ENCODE measurements around the gene ELMO1. TPM values are rescaled to one million over a fixed set of nuclear protein-coding genes. Genes with fewer than 3 reads are reported as not detected.

The ELMO1 gene
- total and polyA plus RNA-seq, 2 of the 13 experiments (the other 11 are each of a cell fraction or from before 2014, with no cell fraction given): 0.11 to 0.17 TPM

DNA sequence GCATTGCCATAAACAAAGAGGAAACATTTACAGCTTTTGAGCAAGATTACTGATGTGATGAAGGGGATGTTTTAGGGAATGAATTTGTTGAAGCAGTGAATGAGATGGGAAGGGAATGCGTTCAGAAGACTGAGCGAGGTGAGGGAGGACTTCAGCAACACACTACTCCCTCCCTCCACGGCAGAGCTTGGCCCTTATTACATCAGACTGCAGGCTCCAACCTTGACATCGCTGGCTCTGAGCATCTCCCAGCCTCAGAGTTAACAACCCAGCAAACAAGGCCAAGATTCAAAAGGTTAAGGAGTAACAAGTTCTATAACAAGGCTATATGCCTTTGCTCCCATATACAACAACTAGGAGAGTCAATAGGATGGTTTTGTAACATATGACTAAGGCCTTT lies 164.4 kb downstream of the ELMO1 start (continued):
- TF ChIP-seq HNF4G (IDR thresholded peaks at IDR 0.05; ENCODE audit: borderline replicate concordance, low read depth, low read length): no peak
- no peak for TF ChIP-seq HNF4G (CRISPR knock-in tag; IDR thresholded peaks at IDR 0.05; ENCODE audit: borderline replicate concordance, low read depth)

DNA sequence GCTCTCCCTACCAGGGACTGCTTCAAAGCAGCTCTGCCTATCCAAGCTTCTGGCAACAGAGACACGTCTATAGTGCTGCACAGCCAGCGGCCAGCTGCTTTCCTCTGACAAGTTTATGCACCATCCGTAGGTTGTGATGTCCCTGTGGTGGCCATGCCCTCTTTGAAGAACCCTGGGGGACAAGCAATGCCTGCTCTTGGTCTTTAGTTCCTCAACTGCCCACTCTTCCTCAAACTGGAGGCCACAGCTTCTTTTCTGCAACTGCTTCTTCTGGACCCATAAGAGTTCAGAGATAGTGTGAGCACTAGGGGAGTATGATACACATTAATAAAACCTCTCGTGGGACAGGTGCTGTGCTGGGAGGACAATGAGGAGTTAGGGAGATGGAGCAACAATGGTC lies 164.9 kb downstream of the ELMO1 start:
- Histone ChIP-seq H3K4me1 (ENCODE audit: insufficient read depth, low read length) (no peaks in the 10 kb centered on the region), H3K9me3 (ENCODE audit: low read length) (no peaks in the 10 kb centered on the region), H2AFZ (ENCODE audit: low read length) (no peak overlapping the region), H4K20me1 (ENCODE audit: insufficient read depth, low read length) (no peaks in the 10 kb centered on the region), H3K79me2 (ENCODE audit: insufficient read depth, low read length) (no peaks in the 10 kb centered on the region), H3K9ac (ENCODE audit: insufficient read depth, low read depth, low read length) (no peak overlapping the region), H3K27me3 (ENCODE audit: control insufficient read depth in 1 of 2, insufficient read depth in 2 of 2, low read length in 2 of 2) (no peaks in the 10 kb centered on the region), H3K4me3 (replicated peaks in 1 of 3; ENCODE audit: insufficient read depth in 1 of 3, low read depth in 2 of 3, low read length in 3 of 3) (no peak overlapping the region), H3K4me2 (ENCODE audit: low read depth, low read length) (no peak overlapping the region), H3K27ac (ENCODE audit: extremely low read length, insufficient read depth, low read length) (no peak overlapping the region), H3K36me3 (replicated peaks in 1 of 2; ENCODE audit: control insufficient read depth in 1 of 2, insufficient read depth in 2 of 2, low read length in 2 of 2) (no peaks in the 10 kb centered on the region)
- ATAC-seq (no peak), FAIRE-seq (no peak), DNase-seq (ENCODE audit: low spot score) (no peak)
- in situ Hi-C loops (cut with HindIII; ENCODE audit: extremely low pct_ligation_motif_present, low pct_unique_long_range_greater_than_20kb): loop anchor here (10.0 kb wide), 1 partner anchor 231 kb away; no protein-coding TSS in a partner anchor
- 0% methylated on average over 1 of the region's 4 CpGs for WGBS (ENCODE audit: low lambda C conversion rate)
- no TSS peak for BruUV-seq (replicated peaks)
- TF ChIP-seq ZNF24 (IDR thresholded peaks at IDR 0.05) (no peak), ZNF672 (CRISPR knock-in tag; IDR thresholded peaks at IDR 0.05) (no peak), HNRNPH1 (optimal IDR thresholded peaks at IDR 0.05; ENCODE audit: low read depth, low read length) (no peak), ZSCAN22 (CRISPR knock-in tag; IDR thresholded peaks at IDR 0.05) (no peak), ARNT2 (CRISPR knock-in tag; IDR thresholded peaks at IDR 0.05; ENCODE audit: low read depth) (no peak), ZNF558 (CRISPR knock-in tag; IDR thresholded peaks at IDR 0.05; ENCODE audit: borderline replicate concordance) (no peak), ZEB1 (IDR thresholded peaks at IDR 0.05; ENCODE audit: insufficient replicate concordance, low read depth) (no peak), ZNF234 (CRISPR knock-in tag; conservative IDR thresholded peaks at IDR 0.05) (no peak), ZNF564 (CRISPR knock-in tag; IDR thresholded peaks at IDR 0.05) (no peak), ZNF841 (CRISPR knock-in tag; IDR thresholded peaks at IDR 0.05; ENCODE audit: borderline replicate concordance) (no peak)
- TF ChIP-seq, protein P1, sequence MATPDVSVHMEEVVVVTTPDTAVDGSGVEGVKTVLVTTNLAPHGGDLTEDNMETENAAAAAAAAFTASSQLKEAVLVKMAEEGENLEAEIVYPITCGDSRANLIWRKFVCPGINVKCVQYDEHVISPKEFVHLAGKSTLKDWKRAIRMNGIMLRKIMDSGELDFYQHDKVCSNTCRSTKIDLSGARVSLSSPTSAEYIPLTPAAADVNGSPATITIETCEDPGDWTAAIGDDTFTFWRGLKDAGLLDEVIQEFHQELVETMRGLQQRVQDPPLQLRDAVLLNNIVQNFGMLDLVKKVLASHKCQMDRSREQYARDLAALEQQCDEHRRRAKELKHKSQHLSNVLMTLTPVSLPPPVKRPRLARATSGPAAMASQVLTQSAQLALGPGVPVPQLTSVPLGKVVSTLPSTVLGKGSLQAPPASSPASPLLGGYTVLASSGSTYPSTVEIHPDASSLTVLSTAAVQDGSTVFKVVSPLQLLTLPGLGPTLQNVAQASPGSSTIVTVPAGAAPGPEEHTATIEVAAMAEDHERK (CRISPR knock-in tag; IDR thresholded peaks at IDR 0.05; ENCODE audit: low read depth): no peak
- TF ChIP-seq, protein P2, sequence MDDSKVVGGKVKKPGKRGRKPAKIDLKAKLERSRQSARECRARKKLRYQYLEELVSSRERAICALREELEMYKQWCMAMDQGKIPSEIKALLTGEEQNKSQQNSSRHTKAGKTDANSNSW (CRISPR knock-in tag; IDR thresholded peaks at IDR 0.05; ENCODE audit: borderline replicate concordance): no peak
- TF ChIP-seq, protein P3, sequence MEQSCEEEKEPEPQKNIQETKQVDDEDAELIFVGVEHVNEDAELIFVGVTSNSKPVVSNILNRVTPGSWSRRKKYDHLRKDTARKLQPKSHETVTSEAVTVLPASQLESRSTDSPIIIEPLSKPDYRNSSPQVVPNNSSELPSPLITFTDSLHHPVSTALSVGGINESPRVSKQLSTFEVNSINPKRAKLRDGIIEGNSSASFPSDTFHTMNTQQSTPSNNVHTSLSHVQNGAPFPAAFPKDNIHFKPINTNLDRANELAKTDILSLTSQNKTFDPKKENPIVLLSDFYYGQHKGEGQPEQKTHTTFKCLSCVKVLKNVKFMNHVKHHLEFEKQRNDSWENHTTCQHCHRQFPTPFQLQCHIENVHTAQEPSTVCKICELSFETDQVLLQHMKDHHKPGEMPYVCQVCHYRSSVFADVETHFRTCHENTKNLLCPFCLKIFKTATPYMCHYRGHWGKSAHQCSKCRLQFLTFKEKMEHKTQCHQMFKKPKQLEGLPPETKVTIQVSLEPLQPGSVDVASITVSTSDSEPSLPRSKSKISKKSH (CRISPR knock-in tag; IDR thresholded peaks at IDR 0.05; ENCODE audit: borderline replicate concordance): no peak
- TF ChIP-seq, protein P4, sequence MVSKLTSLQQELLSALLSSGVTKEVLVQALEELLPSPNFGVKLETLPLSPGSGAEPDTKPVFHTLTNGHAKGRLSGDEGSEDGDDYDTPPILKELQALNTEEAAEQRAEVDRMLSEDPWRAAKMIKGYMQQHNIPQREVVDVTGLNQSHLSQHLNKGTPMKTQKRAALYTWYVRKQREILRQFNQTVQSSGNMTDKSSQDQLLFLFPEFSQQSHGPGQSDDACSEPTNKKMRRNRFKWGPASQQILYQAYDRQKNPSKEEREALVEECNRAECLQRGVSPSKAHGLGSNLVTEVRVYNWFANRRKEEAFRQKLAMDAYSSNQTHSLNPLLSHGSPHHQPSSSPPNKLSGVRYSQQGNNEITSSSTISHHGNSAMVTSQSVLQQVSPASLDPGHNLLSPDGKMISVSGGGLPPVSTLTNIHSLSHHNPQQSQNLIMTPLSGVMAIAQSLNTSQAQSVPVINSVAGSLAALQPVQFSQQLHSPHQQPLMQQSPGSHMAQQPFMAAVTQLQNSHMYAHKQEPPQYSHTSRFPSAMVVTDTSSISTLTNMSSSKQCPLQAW (CRISPR knock-in tag; IDR thresholded peaks at IDR 0.05): no peak
- TF ChIP-seq, protein P5, sequence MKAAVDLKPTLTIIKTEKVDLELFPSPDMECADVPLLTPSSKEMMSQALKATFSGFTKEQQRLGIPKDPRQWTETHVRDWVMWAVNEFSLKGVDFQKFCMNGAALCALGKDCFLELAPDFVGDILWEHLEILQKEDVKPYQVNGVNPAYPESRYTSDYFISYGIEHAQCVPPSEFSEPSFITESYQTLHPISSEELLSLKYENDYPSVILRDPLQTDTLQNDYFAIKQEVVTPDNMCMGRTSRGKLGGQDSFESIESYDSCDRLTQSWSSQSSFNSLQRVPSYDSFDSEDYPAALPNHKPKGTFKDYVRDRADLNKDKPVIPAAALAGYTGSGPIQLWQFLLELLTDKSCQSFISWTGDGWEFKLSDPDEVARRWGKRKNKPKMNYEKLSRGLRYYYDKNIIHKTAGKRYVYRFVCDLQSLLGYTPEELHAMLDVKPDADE (CRISPR knock-in tag; IDR thresholded peaks at IDR 0.05): no peak
- intact Hi-C loops (cut with micrococcal nuclease; ENCODE audit: unreplicated experiment): loop anchor here (1.0 to 2.0 kb wide), 3 partner anchors 69 to 212 kb away; partner anchors contain the start of gene ELMO1
- ChIA-PET POLR2A (no interaction called here), CTCF (ENCODE audit: low intra/inter-chr PET ratio, low total read pairs) (interaction anchor here (1.3 kb wide), 1 partner anchor 165 kb away, joined by 3 read pairs; the partner anchor contains the start of gene ELMO1)

Data from HepG2 (cell line).